ENCODE measurements around the gene CAT.

The CAT gene

GRCh38 chr11:34459507-34460162, 20.9 kb downstream of the CAT start:
- DNase-seq (ENCODE audit: low spot score) = no peak

DNA sequence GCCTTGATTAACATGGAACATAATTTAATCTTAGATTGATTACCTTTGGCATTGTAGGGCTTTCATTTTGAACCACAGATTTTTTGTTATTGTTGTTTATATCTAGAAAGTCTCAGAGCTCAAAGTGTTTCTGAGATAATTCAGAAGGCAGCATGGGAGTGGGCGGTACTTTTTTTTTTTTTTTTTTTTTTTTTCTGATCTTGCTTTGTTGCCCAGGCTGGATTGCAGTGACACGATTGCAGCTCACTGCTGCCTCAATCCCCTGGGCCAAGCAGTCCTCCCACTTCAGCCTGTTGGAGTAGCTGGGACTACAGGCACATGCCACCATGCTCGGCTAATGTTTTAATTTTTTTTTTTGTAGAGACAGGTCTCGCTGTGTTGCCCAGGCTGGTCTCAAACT, 21.5 kb downstream of the CAT start:
- DNase-seq (ENCODE audit: low spot score) = no peak

- DNase-seq (ENCODE audit: low spot score) = no peak
Measured at GRCh38 chr11:34461215-34461614, 22.5 kb downstream of the CAT start.

GRCh38 chr11:34464591-34465051, 25.9 kb downstream of the CAT start:
- DNase-seq (ENCODE audit: low spot score) = no peak

DNA sequence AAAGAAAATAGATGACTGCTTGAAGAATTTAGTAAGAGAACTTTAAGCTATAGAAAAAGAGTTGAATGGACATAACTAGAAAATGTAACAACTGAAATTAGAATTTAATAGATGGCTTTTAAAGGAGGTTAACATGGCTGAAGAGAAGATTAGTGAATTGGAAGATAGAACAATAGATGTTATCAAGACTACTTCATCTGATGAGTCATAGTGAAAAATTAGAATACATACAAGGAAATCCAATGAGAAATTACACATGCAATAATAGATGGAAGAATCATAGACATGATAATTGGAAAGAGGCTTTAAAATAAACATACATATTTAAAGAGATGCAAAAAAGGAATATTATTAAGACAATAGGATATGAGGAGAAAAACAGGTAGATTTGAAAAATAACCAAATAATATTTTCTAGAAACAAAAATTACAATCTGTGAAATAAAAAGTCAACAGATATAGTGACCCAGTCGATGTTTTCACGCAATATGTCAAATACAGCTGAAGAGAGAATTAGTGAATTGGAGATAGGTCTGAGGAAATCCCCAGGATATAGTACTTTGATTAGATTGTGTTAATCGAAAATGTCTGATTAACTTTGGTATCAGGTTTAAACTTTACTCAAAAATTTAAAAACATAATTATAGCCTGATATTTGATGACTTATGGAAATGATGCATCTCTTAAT, 28.2 kb downstream of the CAT start:
- DNase-seq (ENCODE audit: low spot score) = no peak

DNA sequence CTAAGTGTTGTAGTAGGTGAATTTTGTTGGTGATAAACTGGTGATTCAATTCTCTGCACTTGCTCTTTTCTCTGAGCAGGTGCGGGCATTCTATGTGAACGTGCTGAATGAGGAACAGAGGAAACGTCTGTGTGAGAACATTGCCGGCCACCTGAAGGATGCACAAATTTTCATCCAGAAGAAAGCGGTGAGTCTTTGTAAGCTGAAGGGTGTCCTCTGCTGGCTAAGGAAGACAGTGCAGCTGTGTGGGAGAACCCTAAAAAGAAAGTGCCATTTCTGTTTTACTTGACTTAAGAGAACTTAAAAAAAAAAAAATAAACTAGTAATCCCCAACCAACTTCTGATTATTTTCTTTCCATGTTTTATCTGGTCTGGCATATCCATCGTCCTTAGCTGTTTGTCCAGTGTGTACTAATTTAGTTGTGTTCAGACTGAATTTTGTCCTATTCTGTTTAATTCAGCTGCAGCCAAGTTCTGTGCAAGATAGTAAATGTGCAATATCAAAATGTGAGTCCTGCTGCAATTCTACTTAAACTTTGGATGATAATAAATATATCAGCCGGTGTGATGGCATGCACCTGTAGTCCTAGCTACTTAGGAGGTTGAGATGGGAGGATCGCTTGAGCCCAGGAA, 29.6 kb downstream of the CAT start:
- no peak for DNase-seq (ENCODE audit: low spot score)

GRCh38 chr11:34473603-34474169, 35.0 kb downstream of the CAT start:
- DNase-seq (ENCODE audit: low spot score) = no peak

DNA sequence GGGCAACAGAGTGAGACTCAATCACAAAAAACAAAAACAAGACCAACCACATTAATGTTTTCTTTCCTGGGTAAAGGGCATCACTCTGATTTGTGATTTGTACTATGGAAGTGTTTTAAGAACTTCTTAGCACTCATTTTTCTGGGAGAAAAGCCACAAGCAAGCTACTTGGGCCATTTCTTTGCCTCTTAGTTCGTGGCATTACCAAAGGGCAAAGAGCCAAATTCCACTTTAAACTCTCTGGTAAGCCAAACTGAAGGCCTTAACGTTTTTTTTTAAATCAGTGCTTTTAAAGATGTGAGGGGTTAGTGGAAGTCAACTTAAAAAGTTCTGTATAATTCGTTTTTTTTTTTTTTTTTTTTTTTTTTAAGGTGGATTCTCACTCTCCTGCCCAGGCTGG, 36.9 kb downstream of the CAT start:
- DNase-seq (ENCODE audit: low spot score) = no peak

DNA sequence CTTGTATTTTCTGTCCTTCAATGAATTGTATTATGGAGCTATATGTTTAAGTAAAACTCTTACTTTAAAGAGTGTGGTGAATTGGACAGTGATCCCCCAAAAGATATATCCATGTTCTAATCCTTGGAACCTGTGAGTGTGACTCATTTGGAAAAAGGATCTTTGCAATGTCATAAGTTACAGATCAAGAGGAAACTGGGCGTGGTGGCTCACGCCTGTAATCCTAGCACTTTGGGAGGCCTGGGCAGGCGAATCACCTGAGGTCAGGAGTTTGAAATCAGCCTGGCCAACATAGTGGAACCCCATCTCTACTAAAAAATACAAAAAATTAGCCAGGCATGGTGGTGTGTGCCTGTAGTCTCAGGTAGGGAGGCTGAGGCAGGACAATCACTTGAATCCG, 38.1 kb downstream of the CAT start:
- DNase-seq (ENCODE audit: low spot score) = no peak

- no peak for DNase-seq (ENCODE audit: low spot score)
Measured at GRCh38 chr11:34478845-34479663, 40.3 kb downstream of the CAT start.

GRCh38 chr11:34480314-34480713, 41.6 kb downstream of the CAT start:
- no peak for DNase-seq (ENCODE audit: low spot score)

DNA sequence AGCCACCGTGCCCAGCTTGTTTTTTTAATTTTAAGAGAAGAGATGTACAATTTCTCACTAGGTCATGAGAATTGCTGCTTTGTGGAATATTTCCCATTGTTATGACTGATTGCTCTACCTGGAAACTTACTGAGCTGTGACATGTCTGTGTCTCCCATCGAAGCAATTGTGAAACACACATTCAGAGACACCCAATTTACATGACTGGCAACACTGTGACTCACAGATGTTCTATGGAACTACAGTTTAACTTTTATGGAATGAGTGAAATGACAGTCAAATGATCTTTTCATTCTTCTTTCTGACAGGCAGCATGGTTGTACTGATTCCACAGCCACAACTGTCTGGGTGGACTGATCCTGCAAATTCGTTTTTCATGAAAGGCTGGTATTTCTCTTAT, 42.6 kb downstream of the CAT start:
- no peak for DNase-seq (ENCODE audit: low spot score)

- no peak for DNase-seq (ENCODE audit: low spot score)
Measured at GRCh38 chr11:34483106-34483874, 44.6 kb downstream of the CAT start.

- DNase-seq (ENCODE audit: low spot score) = no peak
Measured at GRCh38 chr11:34487430-34487829, 48.7 kb downstream of the CAT start.

- no peak for DNase-seq (ENCODE audit: low spot score)
Measured at GRCh38 chr11:34488855-34489557, 50.3 kb downstream of the CAT start.

- no peak for DNase-seq (ENCODE audit: low spot score)
Measured at GRCh38 chr11:34490304-34490703, 51.6 kb downstream of the CAT start.

GRCh38 chr11:34492806-34493414, 54.2 kb downstream of the CAT start:
- DNase-seq (ENCODE audit: low spot score) = peak; percentile 52

GRCh38 chr11:34493468-34493867, 54.7 kb downstream of the CAT start:
- no peak for DNase-seq (ENCODE audit: low spot score)

- no peak for DNase-seq (ENCODE audit: low spot score)
Measured at GRCh38 chr11:34493926-34494595, 55.3 kb downstream of the CAT start.

GRCh38 chr11:34495239-34495723, 56.5 kb downstream of the CAT start:
- DNase-seq (ENCODE audit: low spot score) = no peak

All from D341Med (cell line).